H1 (cell line): ENCODE measurements around the gene NDUFA8. TPM values are rescaled to one million over a fixed set of nuclear protein-coding genes. Genes with fewer than 3 reads are reported as not detected.

Experiments
- ASH2L ChIP-seq: fragments of 200-600, 300-600 bp; sonication (generic); IDR thresholded peaks from one replicate; pipeline ENCODE4 v1.7.1; 2017; ENCODE audit warnings: low read length
- BACH1 ChIP-seq: IDR thresholded peaks from 2 replicates; pipeline ENCODE4 v1.6.1; 2012; ENCODE audit warnings: low read length, improper control_type of control experiment
- CHD7 ChIP-seq: fragments of 300-600 bp; sonication (generic); IDR thresholded peaks from 2 replicates; pipeline ENCODE4 v1.7.1; 2012; ENCODE audit warnings: low read length, moderate library complexity, mild to moderate bottlenecking, inconsistent platforms; ENCODE audit not compliant: insufficient replicate concordance
- CTCF ChIP-seq, 3 experiments: IDR thresholded peaks; 1 replicate in 2 of 3; 2 replicates in 1 of 3; pipeline versions ENCODE4 v1.5.1 to v1.6.1; 2011; ENCODE audit warnings: low read length in 3 of 3, mild to moderate bottlenecking in 3 of 3, inconsistent platforms in 2 of 3, low read depth in 1 of 3, moderate library complexity in 1 of 3; ENCODE audit not compliant: insufficient read depth in 1 of 3; ENCODE audit errors: control extremely low read depth in 1 of 3
- GABPA ChIP-seq: IDR thresholded peaks from 2 replicates; pipeline ENCODE4 v1.6.1; 2011; ENCODE audit warnings: mild to moderate bottlenecking, low read length, moderate library complexity, borderline replicate concordance; ENCODE audit not compliant: insufficient read depth
- RAD21 ChIP-seq, 2 experiments: IDR thresholded peaks in 1 of 2; conservative IDR thresholded peaks in 1 of 2; 2 replicates each; pipeline ENCODE4 v1.6.1; 2011; ENCODE audit warnings: low read depth in 2 of 2, low read length in 2 of 2, improper control_type of control experiment in 1 of 2, inconsistent platforms in 1 of 2, mild to moderate bottlenecking in 1 of 2, moderate library complexity in 1 of 2
- SIN3A ChIP-seq, 2 experiments: IDR thresholded peaks in 1 of 2; conservative IDR thresholded peaks in 1 of 2; 2 replicates each; pipeline ENCODE4 v1.6.1; 2011 to 2012; ENCODE audit warnings: low read length in 2 of 2, improper control_type of control experiment in 1 of 2, low read depth in 1 of 2, mild to moderate bottlenecking in 1 of 2
- SIX5 ChIP-seq: IDR thresholded peaks from 2 replicates; pipeline ENCODE4 v1.6.1; 2011; ENCODE audit warnings: mild to moderate bottlenecking, low read depth, low read length
- polyA plus RNA-seq, 7 experiments: library from polyadenylated mRNA; depleted of rRNA in 3 of 7; stranded (reverse) in 5 of 7; unstranded in 2 of 7; fragments of >200 nt in 5 of 7; fragments of 200-250 nt in 2 of 7; gene quantifications; 1 replicate in 5 of 7; 2 replicates in 1 of 7; 4 replicates in 1 of 7; pipeline versions ENCODE4 v1.2.1 to v1.2.3, GENCODE V29; 2011 to 2013; ENCODE audit warnings: missing spikeins in 2 of 7, mixed read lengths in 2 of 7
- total RNA-seq: library from RNA; stranded (reverse); fragmentation: NEBNext Ultra II Directional; extraction: Animal tissue kit (Norgen Biotek cat#: 25700); gene quantifications from 2 replicates; pipeline ENCODE4 v1.2.1, GENCODE V29; 2021

Gene NDUFA8
- total and polyA plus RNA-seq, 2 of the 8 experiments (the other 6 are each of a cell fraction or from before 2014, with no cell fraction given), result 61.0 to 73.8 TPM

DNA sequence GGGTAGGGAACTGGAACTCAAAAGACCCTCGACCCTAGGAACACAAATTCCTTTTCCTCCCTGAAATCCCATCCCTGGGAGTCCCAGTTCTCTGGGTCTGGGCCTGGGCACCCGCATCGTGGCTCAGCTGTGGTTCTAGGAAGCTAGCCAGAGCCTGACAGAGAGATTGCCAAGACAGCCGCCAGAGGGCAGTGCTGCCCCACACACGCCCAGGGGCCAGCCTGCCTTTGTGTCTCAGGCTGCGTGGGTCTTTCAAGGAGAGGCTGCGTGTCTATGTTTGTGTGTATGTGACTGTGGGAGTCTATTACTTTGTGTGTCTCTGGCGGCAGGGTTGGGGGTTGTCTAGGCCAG lies 34.4 kb downstream of the NDUFA8 start (continued):
- TF ChIP-seq CHD7 (no peak), RAD21 (IDR thresholded peaks at IDR 0.05 in 1 of 2, conservative IDR thresholded peaks at IDR 0.05 in 1 of 2; ENCODE audit: low read depth in 2 of 2, low read length in 2 of 2) (peak; percentile 99), GABPA (no peak), CTCF (IDR thresholded peaks at IDR 0.05; ENCODE audit: control extremely low read depth in 1 of 3, insufficient read depth in 1 of 3, low read depth in 1 of 3, low read length in 3 of 3) (peak in 2 of 3 experiments; percentile 95 to 96; a peak in 3 of 4 replicates), BACH1 (peak; percentile 62), SIN3A (conservative IDR thresholded peaks at IDR 0.05 in 1 of 2, IDR thresholded peaks at IDR 0.05 in 1 of 2; ENCODE audit: low read depth in 1 of 2, low read length in 2 of 2) (peak in 1 of 2 experiments; percentile 61; a peak in 1 of 4 replicates), ASH2L (no peak), SIX5 (no peak)
